Astrocyte (in vitro differentiated cells and primary cell): ENCODE measurements around the gene MNT. TPM values are rescaled to one million over a fixed set of nuclear protein-coding genes. Genes with fewer than 3 reads are reported as not detected.

ENCODE experiments used
- DNase-seq: peaks from one replicate; pipeline ENCODE4 v3.0.0-alpha.2; 2010; ENCODE audit warnings: low read depth
- FAIRE-seq: peaks from 2 replicates; lab custom pipeline; 2011; peaks lifted over from hg19 to GRCh38; lab: Jason Lieb, UNC
- H2AFZ ChIP-seq: 2 replicates; pipeline ENCODE4 v1.6.0; 2012; ENCODE audit warnings: low read depth, low read length, inconsistent platforms
- H3K27ac ChIP-seq: 2 replicates; pipeline ENCODE4 v1.5.1; 2011; ENCODE audit warnings: low read depth, low read length, inconsistent platforms
- H3K27me3 ChIP-seq: 2 replicates; pipeline ENCODE4 v1.6.0; 2011; ENCODE audit warnings: low read length, inconsistent platforms; ENCODE audit not compliant: insufficient read depth
- H3K36me3 ChIP-seq: 2 replicates; pipeline ENCODE4 v1.5.1; 2011; ENCODE audit warnings: low read length, inconsistent platforms; ENCODE audit not compliant: insufficient read depth
- H3K4me1 ChIP-seq: 2 replicates; pipeline ENCODE4 v1.5.1; 2011; ENCODE audit warnings: low read length, inconsistent platforms; ENCODE audit not compliant: insufficient read depth
- H3K4me2 ChIP-seq: 2 replicates; pipeline ENCODE4 v1.6.0; 2012; ENCODE audit warnings: low read length, inconsistent platforms
- H3K4me3 ChIP-seq: 2 replicates; pipeline ENCODE4 v1.5.1; 2011; ENCODE audit warnings: low read depth, mild to moderate bottlenecking, low read length, inconsistent platforms; ENCODE audit not compliant: insufficient read depth
- H3K79me2 ChIP-seq: 2 replicates; pipeline ENCODE4 v1.6.0; 2012; ENCODE audit warnings: mild to moderate bottlenecking, low read length, inconsistent platforms; ENCODE audit not compliant: insufficient read depth
- H3K9ac ChIP-seq: 2 replicates; pipeline ENCODE4 v1.6.0; 2012; ENCODE audit warnings: mild to moderate bottlenecking, low read length, inconsistent platforms
- H3K9me3 ChIP-seq: 2 replicates; pipeline ENCODE4 v1.5.1; 2012; ENCODE audit warnings: low read depth, mild to moderate bottlenecking, low read length, inconsistent platforms; ENCODE audit not compliant: insufficient read depth
- H4K20me1 ChIP-seq: 2 replicates; pipeline ENCODE4 v1.6.0; 2012; ENCODE audit warnings: low read length, inconsistent platforms; ENCODE audit not compliant: insufficient read depth
- H3K27ac Mint-ChIP-seq: one replicate; pipeline ENCODE4 v1.8.0; 2021; ENCODE audit warnings: mild to moderate bottlenecking, mixed read lengths; ENCODE audit not compliant: unreplicated experiment
- H3K27me3 Mint-ChIP-seq: one replicate; pipeline ENCODE4 v1.8.0; 2021; ENCODE audit warnings: low read depth, mixed read lengths; ENCODE audit not compliant: unreplicated experiment
- H3K36me3 Mint-ChIP-seq: one replicate; pipeline ENCODE4 v1.8.0; 2021; ENCODE audit warnings: low read depth, mixed read lengths; ENCODE audit not compliant: unreplicated experiment
- H3K4me1 Mint-ChIP-seq: one replicate; pipeline ENCODE4 v1.8.0; 2021; ENCODE audit warnings: low read depth, mixed read lengths; ENCODE audit not compliant: unreplicated experiment
- H3K4me3 Mint-ChIP-seq: one replicate; pipeline ENCODE4 v1.8.0; 2021; ENCODE audit warnings: mild to moderate bottlenecking, moderate library complexity, mixed read lengths; ENCODE audit not compliant: unreplicated experiment
- H3K9me3 Mint-ChIP-seq: one replicate; pipeline ENCODE4 v1.8.0; 2021; ENCODE audit warnings: mild to moderate bottlenecking, mixed read lengths; ENCODE audit not compliant: unreplicated experiment
- EZH2 ChIP-seq: IDR thresholded peaks from 2 replicates; pipeline ENCODE4 v1.6.1; 2012; ENCODE audit warnings: mild to moderate bottlenecking, low read length, inconsistent platforms; ENCODE audit not compliant: insufficient read depth
- total RNA-seq: library from RNA; stranded (reverse); gene quantifications from 2 replicates; pipeline ENCODE4 v1.2.1, GENCODE V29; 2021
- TF ChIP-seq, protein P1 (sequence below): IDR thresholded peaks from 2 replicates; pipeline ENCODE4 v1.5.1; 2011; ENCODE audit warnings: low read depth, mild to moderate bottlenecking, inconsistent platforms, low read length, moderate library complexity; ENCODE audit not compliant: insufficient read depth

The MNT gene
- total RNA-seq, 1 donor from 2014 or later = 29.1 TPM

DNA sequence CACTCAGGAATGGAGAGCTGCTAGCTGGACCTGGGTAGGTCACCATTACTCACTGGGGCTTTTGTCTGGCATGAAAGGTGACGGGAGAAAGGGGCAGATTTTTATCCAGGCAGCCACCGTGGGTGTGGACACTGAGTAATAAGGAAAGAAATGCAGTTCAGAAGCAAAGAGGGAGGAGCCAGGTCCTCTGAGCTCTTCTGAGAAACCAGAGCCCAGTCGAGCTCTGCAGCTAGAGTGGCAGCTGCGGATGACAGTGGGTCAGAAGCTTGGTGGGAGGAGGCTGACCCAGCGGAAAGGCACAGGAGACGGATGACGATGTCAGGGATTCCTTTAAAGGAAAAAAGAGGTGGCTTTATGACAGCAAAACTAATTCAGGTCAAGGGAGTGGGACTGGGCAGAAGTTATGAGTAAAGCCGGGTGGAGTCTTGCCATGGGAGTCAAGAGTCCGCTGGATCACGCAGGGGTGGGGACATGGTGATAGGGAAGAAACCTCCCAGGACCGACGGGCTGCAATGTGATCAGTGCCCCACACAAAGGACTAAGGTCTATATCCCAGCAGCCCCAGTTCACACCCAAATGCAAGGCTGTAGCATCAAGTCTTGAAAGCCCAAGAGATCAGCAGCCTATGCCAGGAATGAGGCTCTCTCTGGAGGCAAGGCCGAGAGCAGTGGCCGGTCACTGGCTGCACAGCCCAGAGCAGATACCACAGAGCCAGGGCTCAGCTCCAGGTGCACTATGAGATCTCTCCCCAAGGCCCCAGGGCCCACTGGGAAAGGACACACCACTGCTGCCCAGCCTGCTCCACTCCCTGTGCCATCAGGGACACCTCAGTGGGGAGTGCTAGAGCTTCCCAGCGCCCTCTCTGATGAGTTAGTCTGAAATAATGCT is 6.3 kb upstream of the MNT start:
- Mint-ChIP-seq H3K27ac (peak overlapping the region; percentile 98), H3K4me3 (peak overlapping the region; percentile 71), H3K4me1 (peaks cover 31% of the 10 kb centered on the region), H3K9me3 (no peaks in the 10 kb centered on the region), H3K27me3 (no peaks in the 10 kb centered on the region), H3K36me3 (peaks cover 3% of the 10 kb centered on the region)
- Histone ChIP-seq H3K4me1 (peaks cover 44% of the 10 kb centered on the region), H3K36me3 (no peaks in the 10 kb centered on the region), H3K79me2 (no peaks in the 10 kb centered on the region), H3K27me3 (no peaks in the 10 kb centered on the region), H3K4me3 (peak overlapping the region; percentile 29), H3K27ac (peak overlapping the region; percentile 98), H3K4me2 (peak overlapping the region; percentile 73), H2AFZ (peak overlapping the region; percentile 35), H3K9ac (peak overlapping the region; percentile 82), H4K20me1 (no peaks in the 10 kb centered on the region), H3K9me3 (no peaks in the 10 kb centered on the region)
- no peak for TF ChIP-seq EZH2
- FAIRE-seq (peak; percentile 86), DNase-seq (peak; percentile 87)

DNA sequence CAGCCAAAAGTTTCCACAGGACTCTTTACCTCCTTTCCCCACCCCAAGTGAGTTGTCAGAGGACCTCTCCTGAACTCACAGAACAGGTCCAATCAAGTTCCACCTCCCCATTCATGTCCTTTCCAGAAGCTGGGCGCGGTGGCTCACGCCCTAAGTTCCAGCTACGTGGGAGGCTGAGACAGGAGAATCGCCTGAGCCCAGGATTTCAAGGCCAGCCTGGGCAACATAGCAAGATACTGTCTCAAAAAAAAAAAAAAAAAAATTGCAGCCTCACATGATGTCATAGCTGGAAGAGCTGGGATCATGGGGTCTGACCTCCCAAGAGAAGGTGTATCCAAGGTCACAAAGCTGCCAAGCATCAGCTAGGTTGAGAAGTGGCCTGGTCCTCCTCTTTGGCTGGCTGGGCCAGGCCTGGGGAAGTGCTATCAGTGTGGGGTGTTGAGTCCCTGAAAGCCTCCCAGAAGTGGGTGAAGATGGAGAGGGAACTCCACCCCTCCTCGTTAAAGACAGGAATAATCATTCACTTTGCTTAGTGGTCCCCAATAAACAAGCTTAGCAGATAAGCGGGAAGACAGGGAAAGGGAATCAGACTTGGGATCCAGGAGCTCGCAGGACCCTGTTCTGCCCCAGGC is 5.5 kb upstream of the MNT start:
- no peak for TF ChIP-seq EZH2
- TF ChIP-seq, protein P1, sequence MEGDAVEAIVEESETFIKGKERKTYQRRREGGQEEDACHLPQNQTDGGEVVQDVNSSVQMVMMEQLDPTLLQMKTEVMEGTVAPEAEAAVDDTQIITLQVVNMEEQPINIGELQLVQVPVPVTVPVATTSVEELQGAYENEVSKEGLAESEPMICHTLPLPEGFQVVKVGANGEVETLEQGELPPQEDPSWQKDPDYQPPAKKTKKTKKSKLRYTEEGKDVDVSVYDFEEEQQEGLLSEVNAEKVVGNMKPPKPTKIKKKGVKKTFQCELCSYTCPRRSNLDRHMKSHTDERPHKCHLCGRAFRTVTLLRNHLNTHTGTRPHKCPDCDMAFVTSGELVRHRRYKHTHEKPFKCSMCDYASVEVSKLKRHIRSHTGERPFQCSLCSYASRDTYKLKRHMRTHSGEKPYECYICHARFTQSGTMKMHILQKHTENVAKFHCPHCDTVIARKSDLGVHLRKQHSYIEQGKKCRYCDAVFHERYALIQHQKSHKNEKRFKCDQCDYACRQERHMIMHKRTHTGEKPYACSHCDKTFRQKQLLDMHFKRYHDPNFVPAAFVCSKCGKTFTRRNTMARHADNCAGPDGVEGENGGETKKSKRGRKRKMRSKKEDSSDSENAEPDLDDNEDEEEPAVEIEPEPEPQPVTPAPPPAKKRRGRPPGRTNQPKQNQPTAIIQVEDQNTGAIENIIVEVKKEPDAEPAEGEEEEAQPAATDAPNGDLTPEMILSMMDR = no peak
- peak overlapping the region; percentile 82 for H3K9ac ChIP-seq
- Mint-ChIP-seq H3K27me3 (no peaks in the 10 kb centered on the region), H3K9me3 (no peaks in the 10 kb centered on the region), H3K36me3 (peaks cover 3% of the 10 kb centered on the region), H3K4me1 (peaks cover 31% of the 10 kb centered on the region), H3K27ac (peak overlapping the region; percentile 98), H3K4me3 (peak overlapping the region; percentile 71)
- H4K20me1 ChIP-seq = no peaks in the 10 kb centered on the region
- H3K27ac ChIP-seq = peak overlapping the region; percentile 98
- DNase-seq = no peak
- H3K27me3 ChIP-seq = no peaks in the 10 kb centered on the region
- no peak overlapping the region for H2AFZ ChIP-seq
- H3K36me3 ChIP-seq = no peaks in the 10 kb centered on the region
- peaks cover 45% of the 10 kb centered on the region for H3K4me1 ChIP-seq
- FAIRE-seq = no peak
- H3K9me3 ChIP-seq = no peaks in the 10 kb centered on the region
- peak overlapping the region; percentile 0 for H3K4me3 ChIP-seq
- peak overlapping the region; percentile 73 for H3K4me2 ChIP-seq
- H3K79me2 ChIP-seq = no peaks in the 10 kb centered on the region

DNA sequence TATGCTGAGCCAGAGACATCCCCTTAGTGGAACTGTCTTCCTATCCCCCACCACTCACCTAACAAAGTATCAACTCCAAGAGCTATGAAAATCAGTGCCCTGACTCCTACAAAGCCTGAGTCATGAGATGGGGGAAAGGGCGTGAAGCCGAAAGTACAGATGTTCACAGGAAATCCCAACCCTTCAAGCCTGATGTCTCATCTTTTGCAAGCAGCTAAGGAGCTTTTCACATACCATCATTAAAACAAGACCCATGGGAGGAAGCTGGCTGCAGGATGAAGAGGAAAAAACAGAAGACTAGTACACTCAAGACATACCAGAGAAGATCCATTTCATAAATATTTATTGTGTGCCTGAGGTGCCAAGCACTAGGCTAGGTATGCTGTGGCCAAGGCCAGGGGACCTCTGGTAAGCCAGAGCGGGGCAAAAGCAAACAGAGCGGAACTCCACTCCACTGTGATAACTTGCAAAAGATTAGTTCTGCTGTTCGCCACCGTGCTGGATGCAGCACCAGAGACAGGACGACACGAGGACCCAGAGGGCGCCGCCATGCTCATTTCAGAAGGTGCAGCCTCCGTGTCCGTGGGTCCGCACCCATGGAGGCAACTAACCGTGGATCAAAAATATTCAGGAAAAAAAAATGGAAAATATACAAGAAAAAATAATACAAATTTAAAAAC is 4.5 kb upstream of the MNT start:
- H3K4me1 ChIP-seq = peaks cover 45% of the 10 kb centered on the region
- peak overlapping the region; percentile 28 for H3K9ac ChIP-seq
- H4K20me1 ChIP-seq = no peaks in the 10 kb centered on the region
- H3K4me2 ChIP-seq = peak overlapping the region; percentile 73
- H3K79me2 ChIP-seq = peaks cover 2% of the 10 kb centered on the region
- H3K4me3 ChIP-seq = no peak overlapping the region
- H3K4me1 Mint-ChIP-seq = peaks cover 31% of the 10 kb centered on the region
- no peaks in the 10 kb centered on the region for H3K27me3 ChIP-seq
- H3K9me3 Mint-ChIP-seq = no peaks in the 10 kb centered on the region
- peak overlapping the region; percentile 98 for H3K27ac Mint-ChIP-seq
- TF ChIP-seq, protein P1 = no peak
- TF ChIP-seq EZH2 = no peak
- no peaks in the 10 kb centered on the region for H3K27me3 Mint-ChIP-seq
- H2AFZ ChIP-seq = no peak overlapping the region
- H3K27ac ChIP-seq = peak overlapping the region; percentile 98
- no peaks in the 10 kb centered on the region for H3K36me3 Mint-ChIP-seq
- no peaks in the 10 kb centered on the region for H3K36me3 ChIP-seq
- H3K4me3 Mint-ChIP-seq = peak overlapping the region; percentile 79
- DNase-seq = peak; percentile 82
- H3K9me3 ChIP-seq = no peaks in the 10 kb centered on the region
- peak; percentile 43 for FAIRE-seq
